Central memory CD4-positive, alpha-beta T cell (primary cell): ENCODE measurements around the gene JPT2.
A peak's percentile ranks its signal among the peaks of the same experiment; 100 is the strongest.
"Not testable (repeated sequence)": the region's sequence is repeated elsewhere in the genome, so short reads cannot be mapped to it uniquely, and the experiment has no call there.

ENCODE experiments used
- DNase-seq: peaks from one replicate; pipeline ENCODE4 v3.0.0; 2022

Gene JPT2

DNA sequence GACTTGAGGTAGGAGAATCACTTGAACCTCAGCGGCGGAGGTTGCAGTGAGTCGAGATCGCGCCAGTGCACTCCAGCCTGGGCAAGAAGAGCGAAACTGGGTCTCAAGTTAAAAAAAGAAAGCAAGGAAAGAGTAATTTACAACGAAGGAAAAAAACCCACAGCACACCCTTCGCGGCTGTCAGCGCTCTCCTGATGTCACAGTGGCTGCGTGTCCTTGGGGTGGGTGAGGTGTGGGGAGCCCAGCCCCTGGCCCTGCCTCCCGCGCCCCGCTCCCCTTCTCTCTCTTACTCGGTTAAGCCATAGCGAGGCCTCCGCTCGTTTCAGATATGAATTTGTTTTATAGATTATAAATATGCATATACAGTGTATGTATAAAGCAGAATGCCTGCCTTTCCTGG, 740 bp upstream of the JPT2 start:
- DNase-seq, result peak; percentile 16

DNA sequence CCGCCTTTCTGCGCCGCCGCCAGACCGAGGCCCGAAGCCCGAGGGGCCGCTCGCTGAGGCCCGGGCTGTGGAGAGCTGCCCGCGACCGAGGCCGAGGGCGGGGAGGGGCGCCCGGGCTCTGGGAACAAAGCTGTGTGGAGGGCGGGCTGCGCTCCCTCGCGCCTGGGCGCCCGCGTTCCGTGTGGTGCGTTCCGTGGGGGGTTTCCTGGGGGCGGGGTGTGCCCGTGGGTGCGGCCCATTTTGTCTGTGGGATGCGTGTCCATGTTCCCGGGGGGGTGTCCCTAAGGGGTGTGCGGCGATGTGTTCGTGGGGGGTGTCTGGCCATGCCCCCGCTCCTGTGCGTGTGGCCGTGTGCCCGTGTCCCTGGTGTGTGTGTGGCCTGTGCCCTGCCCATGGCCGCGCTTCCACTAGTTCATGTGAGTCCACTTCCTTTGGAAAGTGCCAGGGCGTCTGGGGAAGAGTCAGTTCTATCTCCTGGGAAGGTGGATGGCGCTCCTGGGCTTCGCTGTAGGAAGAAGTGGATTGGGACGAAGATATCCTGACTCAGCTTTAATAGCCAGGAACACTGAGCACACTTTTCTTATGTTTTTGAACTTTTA, 520 bp downstream of the JPT2 start:
- peak; percentile 43 for DNase-seq

GRCh38 chr16:1680361-1680760, 2.3 kb downstream of the JPT2 start:
- no peak for DNase-seq

DNA sequence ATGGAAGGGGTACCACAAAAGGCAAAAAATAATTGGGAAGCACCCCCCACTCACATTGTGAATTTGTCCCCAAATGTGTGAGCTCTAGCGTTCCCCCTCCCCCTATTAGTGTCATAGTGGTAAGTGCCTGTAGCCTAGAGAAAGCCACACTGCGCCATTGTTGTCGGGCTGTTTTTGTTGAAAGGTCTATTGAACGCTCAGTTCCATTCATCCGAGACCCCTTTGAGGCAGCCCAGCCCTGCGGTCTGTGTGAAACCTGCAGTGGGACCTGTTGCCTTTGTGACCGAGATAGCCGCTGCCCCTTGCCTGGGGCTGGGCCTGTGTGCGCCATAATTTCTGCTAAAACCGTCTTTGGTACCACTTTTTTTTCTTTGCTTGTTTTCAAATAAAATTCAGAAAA, 3.0 kb downstream of the JPT2 start:
- no peak for DNase-seq

- no peak for DNase-seq
These were observed 9.6 kb downstream of the JPT2 start for GRCh38 chr16:1687427-1688316.

GRCh38 chr16:1688807-1689560, 10.9 kb downstream of the JPT2 start:
- no peak for DNase-seq

GRCh38 chr16:1689853-1690252, 11.8 kb downstream of the JPT2 start:
- no peak for DNase-seq

GRCh38 chr16:1690810-1691209, 12.7 kb downstream of the JPT2 start:
- no peak for DNase-seq

- DNase-seq, result no peak
These were observed 13.2 kb downstream of the JPT2 start for GRCh38 chr16:1691276-1691675.

DNA sequence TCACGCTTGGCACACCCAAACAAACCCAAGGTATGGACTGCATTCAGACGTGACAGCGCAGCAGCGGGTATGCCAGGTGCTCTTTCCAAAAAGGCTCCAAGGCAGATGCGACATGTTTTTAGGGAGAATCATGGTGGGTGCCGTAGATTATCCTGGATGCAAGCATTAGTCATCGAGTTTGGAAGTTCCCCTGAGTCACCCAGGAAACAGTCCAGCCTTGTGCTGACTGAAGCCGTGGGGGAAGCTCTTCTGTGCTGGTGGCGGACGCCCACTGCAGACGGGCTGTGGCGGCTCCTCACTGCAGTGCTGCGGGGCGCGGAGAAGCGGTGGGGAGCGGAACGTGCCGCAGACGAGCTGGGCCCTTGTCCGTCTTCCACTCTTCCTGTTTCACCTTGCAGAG, 13.9 kb downstream of the JPT2 start:
- DNase-seq, result no peak

- DNase-seq, result no peak
These were observed 18.8 kb downstream of the JPT2 start for GRCh38 chr16:1696863-1697262.

GRCh38 chr16:1698680-1699079, 20.6 kb downstream of the JPT2 start:
- DNase-seq, result no peak

GRCh38 chr16:1700246-1700645, 22.2 kb downstream of the JPT2 start:
- no peak for DNase-seq

- DNase-seq, result no peak
These were observed 23.3 kb downstream of the JPT2 start for GRCh38 chr16:1701216-1701878.

DNA sequence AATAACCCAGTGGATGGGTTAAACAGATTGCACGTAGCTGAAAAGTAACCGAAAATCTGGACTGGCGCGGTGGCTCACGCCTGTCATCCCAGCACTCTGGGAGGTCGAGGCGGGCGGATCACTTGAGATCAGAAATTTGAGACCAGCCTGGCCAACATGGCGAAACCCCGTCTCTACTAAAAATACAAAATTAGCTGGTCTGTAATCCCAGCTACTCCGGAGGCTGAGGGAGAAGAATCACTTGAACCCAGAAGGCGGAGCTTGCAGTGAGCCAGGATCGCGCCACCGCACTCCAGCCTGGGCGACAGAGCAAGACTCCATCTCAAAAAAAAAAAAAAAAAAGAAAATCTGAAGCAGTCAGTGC, 27.2 kb downstream of the JPT2 start:
- DNase-seq, result not testable (repeated sequence)

DNA sequence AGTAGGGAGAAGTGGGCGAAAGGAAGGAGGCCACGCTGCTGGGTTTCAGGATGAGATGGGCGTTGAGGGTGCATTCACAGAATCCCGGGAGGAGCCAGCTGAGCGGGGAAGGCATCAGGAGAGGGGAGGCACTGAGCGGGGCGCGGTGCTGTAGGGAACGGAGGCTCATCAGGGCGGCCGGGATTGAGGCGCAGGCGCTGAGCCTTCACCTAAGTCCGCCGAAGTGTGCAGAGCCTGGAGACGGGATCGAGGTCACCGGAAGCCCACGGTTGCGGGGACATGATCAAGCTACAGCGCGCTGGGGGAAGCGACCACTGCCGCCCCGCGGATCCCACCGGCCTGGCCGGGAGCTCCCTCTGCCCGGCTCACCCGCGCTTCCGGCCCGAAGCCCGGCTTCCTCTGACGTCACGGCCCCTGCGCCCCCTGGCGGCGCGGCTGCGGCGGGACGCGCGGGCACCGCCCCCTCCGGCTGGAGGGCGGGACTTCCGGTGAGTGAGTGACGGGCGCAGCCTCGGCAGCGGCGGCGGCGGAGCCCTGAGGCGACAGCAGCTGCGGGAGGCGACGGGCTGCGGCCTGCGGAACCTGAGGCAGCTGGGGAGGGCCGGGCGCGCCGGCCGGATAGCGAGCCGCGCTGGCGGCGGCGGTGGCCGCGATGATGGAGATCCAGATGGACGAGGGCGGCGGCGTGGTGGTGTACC, 27.8 kb downstream of the JPT2 start, which contains the start of gene MAPK8IP3:
TSS of gene MAPK8IP3 (plus strand) at position 508 of the 698 bp plus-strand sequence. CDS start at position 653, 145 bp downstream.
- DNase-seq, result peak; percentile 96

- DNase-seq, result peak; percentile 37
These were observed 28.5 kb downstream of the JPT2 start for GRCh38 chr16:1706386-1707192.

DNA sequence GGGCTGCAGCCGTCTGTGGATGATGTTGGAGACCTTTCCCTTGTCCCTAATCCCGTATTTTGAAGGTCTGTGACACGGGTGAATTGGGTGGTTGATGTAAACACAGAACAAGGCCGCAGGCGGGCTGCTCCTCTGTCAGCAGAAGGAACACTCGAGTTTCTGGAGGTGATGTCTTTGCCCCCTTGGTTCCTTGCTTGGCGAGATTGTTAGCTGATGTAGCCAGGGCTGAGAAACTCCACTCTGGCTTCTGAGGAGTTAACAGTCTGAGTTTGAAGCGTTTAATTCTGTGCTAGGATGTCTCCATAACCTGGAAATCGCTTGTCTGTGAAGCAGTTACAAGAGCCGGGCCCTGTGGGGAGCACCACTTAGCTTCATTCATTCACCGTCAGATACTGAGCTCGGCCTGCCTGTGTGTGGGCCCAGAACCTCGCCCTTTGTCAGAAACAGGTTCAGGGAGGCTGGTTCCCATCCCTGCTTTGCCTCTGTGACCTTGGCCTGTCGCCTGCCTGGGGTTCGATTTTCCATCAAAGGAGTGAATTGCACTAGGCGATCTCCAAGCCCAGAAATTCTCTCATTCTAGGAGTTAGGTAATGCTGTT, 29.2 kb downstream of the JPT2 start:
- peak; percentile 3 for DNase-seq

- DNase-seq, result no peak
These were observed 30.1 kb downstream of the JPT2 start for GRCh38 chr16:1708083-1708767.

- DNase-seq, result no peak
These were observed 30.7 kb downstream of the JPT2 start for GRCh38 chr16:1708768-1709180.
